Panc1 (cell line): Measurements from ENCODE around the gene SHOX. TPM values are rescaled to one million over a fixed set of nuclear protein-coding genes. Genes with fewer than 3 reads are reported as not detected.

Source experiments
- ATAC-seq: fragments of 200-7000 bp; cut with Tn5 transposase; 2 replicates; pipeline ENCODE4 v1.9.1; 2020; ENCODE audit warnings: mild to moderate bottlenecking, moderate library complexity
- BruUV-seq: library from RNA; stranded (reverse); fragments of 400-500 nt; replicated peaks from 2 replicates; lab custom pipeline; 2021; lab: Mats Ljungman, UMichigan
- CTCF ChIA-PET: fragments of 300-600 bp; sonication (Branson Sonifier 250); formaldehyde crosslinking; loops from one replicate; lab custom pipeline; 2022; ENCODE audit warnings: antibody characterized with exemption; lab: Charles Lee
- POLR2A ChIA-PET: fragments of 300-600 bp; sonication (Branson Sonifier 250); formaldehyde crosslinking; loops from one replicate; lab custom pipeline; 2022; ENCODE audit warnings: antibody characterized with exemption; lab: Charles Lee
- DNase-seq: peaks from one replicate; pipeline ENCODE4 v3.0.0-alpha.2; 2010; ENCODE audit warnings: low read depth, low spot score
- H3K27ac ChIP-seq: 2 replicates; pipeline ENCODE4 v1.5.1; 2011; ENCODE audit warnings: mild to moderate bottlenecking, low read length, inconsistent platforms
- H3K27me3 ChIP-seq: fragments of 200-500 bp; sonication (Bioruptor generic); 2 replicates; pipeline ENCODE4 v1.6.0; 2014; ENCODE audit warnings: low read length, inconsistent platforms; ENCODE audit not compliant: control insufficient read depth, insufficient read depth
- H3K36me3 ChIP-seq: fragments of 200-500 bp; sonication (Bioruptor generic); 2 replicates; pipeline ENCODE4 v1.5.1; 2014; ENCODE audit warnings: inconsistent platforms, mild to moderate bottlenecking, low read length, moderate library complexity; ENCODE audit not compliant: control insufficient read depth, insufficient read depth
- H3K4me1 ChIP-seq: 2 replicates; pipeline ENCODE4 v1.5.1; 2011; ENCODE audit warnings: inconsistent platforms, mild to moderate bottlenecking, low read length, moderate library complexity; ENCODE audit not compliant: control insufficient read depth, insufficient read depth
- H3K4me3 ChIP-seq, 2 experiments: 2 replicates each; pipeline ENCODE4 v1.5.1; 2011 to 2012; ENCODE audit warnings: low read depth in 2 of 2, low read length in 2 of 2, mild to moderate bottlenecking in 2 of 2, inconsistent platforms in 1 of 2, moderate library complexity in 1 of 2
- H3K9me3 ChIP-seq: fragments of 200-500 bp; sonication (Bioruptor generic); 2 replicates; pipeline ENCODE4 v1.5.1; 2014; ENCODE audit warnings: low read depth, mild to moderate bottlenecking, inconsistent platforms, low read length, moderate library complexity; ENCODE audit not compliant: control insufficient read depth, insufficient read depth
- CTCF ChIP-seq: fragments of 450-650 bp; IDR thresholded peaks from 2 replicates; pipeline ENCODE4 v1.5.1; 2017; ENCODE audit warnings: mild to moderate bottlenecking
- POLR2AphosphoS5 ChIP-seq: IDR thresholded peaks from 2 replicates; pipeline ENCODE4 v1.6.1; 2012; ENCODE audit warnings: mild to moderate bottlenecking, low read depth, low read length, moderate library complexity
- SIN3A ChIP-seq: IDR thresholded peaks from 2 replicates; pipeline ENCODE4 v1.6.1; 2012; ENCODE audit warnings: low read depth, mild to moderate bottlenecking, low read length, moderate library complexity, borderline replicate concordance; ENCODE audit not compliant: insufficient read depth
- TCF7L2 ChIP-seq: IDR thresholded peaks from 2 replicates; pipeline ENCODE4 v1.6.1; 2011; ENCODE audit warnings: mild to moderate bottlenecking, low read depth, low read length, inconsistent platforms
- in situ Hi-C: cut with HindIII; loops from 2 replicates; pipeline ENCODE4 v1.10.0; 2016; ENCODE audit warnings: low sequenced_read_pairs, low pct_unique_long_range_greater_than_20kb
- intact Hi-C: fragments of 100-400 bp; cut with micrococcal nuclease; formaldehyde crosslinking; loops from one replicate; pipeline ENCODE4 v1.10.0; 2022; ENCODE audit not compliant: unreplicated experiment
- total RNA-seq: library from RNA; stranded (reverse); gene quantifications from one replicate; pipeline ENCODE4 v1.2.1, GENCODE V29; 2021; ENCODE audit not compliant: unreplicated experiment
- TF ChIP-seq, protein P1 (sequence below), 2 experiments: IDR thresholded peaks; 2 replicates each; pipeline ENCODE4 v1.6.1; 2011 to 2012; ENCODE audit warnings: low read depth in 2 of 2, control low read depth in 1 of 2, low read length in 1 of 2, mild to moderate bottlenecking in 1 of 2, moderate library complexity in 1 of 2; ENCODE audit not compliant: insufficient read depth in 1 of 2

SHOX gene
- total RNA-seq, 1 experiment from 2014 or later: not detected

GRCh38 chrX:694800-695199, 64.2 kb downstream of the SHOX start:
- ChIA-PET POLR2A (no interaction called here), CTCF (no interaction called here)
- no peak overlapping the region for H3K27ac ChIP-seq
- TF ChIP-seq POLR2AphosphoS5 (no peak), SIN3A (no peak), CTCF (no peak), TCF7L2 (no peak)
- TF ChIP-seq, protein P1, sequence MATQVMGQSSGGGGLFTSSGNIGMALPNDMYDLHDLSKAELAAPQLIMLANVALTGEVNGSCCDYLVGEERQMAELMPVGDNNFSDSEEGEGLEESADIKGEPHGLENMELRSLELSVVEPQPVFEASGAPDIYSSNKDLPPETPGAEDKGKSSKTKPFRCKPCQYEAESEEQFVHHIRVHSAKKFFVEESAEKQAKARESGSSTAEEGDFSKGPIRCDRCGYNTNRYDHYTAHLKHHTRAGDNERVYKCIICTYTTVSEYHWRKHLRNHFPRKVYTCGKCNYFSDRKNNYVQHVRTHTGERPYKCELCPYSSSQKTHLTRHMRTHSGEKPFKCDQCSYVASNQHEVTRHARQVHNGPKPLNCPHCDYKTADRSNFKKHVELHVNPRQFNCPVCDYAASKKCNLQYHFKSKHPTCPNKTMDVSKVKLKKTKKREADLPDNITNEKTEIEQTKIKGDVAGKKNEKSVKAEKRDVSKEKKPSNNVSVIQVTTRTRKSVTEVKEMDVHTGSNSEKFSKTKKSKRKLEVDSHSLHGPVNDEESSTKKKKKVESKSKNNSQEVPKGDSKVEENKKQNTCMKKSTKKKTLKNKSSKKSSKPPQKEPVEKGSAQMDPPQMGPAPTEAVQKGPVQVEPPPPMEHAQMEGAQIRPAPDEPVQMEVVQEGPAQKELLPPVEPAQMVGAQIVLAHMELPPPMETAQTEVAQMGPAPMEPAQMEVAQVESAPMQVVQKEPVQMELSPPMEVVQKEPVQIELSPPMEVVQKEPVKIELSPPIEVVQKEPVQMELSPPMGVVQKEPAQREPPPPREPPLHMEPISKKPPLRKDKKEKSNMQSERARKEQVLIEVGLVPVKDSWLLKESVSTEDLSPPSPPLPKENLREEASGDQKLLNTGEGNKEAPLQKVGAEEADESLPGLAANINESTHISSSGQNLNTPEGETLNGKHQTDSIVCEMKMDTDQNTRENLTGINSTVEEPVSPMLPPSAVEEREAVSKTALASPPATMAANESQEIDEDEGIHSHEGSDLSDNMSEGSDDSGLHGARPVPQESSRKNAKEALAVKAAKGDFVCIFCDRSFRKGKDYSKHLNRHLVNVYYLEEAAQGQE (IDR thresholded peaks at IDR 0.05; ENCODE audit: insufficient read depth in 1 of 2, low read depth in 2 of 2, low read length in 1 of 2): no peak
- intact Hi-C loops (no loop called here), in situ Hi-C loops (no loop called here)
- ATAC-seq (no peak), DNase-seq (no peak)
- no peaks in the 10 kb centered on the region for H3K27me3 ChIP-seq
- no peak overlapping the region for H3K4me3 ChIP-seq
- H3K4me1 ChIP-seq: no peaks in the 10 kb centered on the region
- no TSS peak for BruUV-seq
- no peaks in the 10 kb centered on the region for H3K9me3 ChIP-seq
- H3K36me3 ChIP-seq: no peaks in the 10 kb centered on the region

DNA sequence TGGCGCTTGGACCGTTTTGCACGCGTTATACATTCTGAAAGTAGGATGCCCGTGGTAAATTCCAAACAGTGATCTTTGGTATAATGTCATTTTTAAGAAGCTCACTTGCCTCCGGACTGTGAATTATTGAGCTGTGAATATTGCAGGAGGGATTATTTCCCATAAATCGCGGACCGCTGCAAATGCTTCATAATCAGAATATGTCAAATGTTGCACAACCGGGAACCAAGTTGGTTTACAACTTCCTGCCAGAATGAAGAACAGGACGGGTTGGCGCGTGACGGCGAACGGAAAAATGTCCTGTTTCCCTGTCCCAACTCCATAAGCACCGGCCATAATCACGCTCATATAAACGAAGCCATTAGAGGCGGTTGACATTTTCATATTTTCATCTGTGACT, 67.6 kb downstream of the SHOX start:
- DNase-seq (no peak), ATAC-seq (no peak)
- no peak overlapping the region for H3K27ac ChIP-seq
- in situ Hi-C loops: no loop called here
- H3K4me3 ChIP-seq: no peak overlapping the region
- BruUV-seq: no TSS peak
- ChIA-PET POLR2A (no interaction called here), CTCF (no interaction called here)
- TF ChIP-seq CTCF (no peak), TCF7L2 (no peak), POLR2AphosphoS5 (no peak), SIN3A (no peak)
- TF ChIP-seq, protein P1 (IDR thresholded peaks at IDR 0.05; ENCODE audit: insufficient read depth in 1 of 2, low read depth in 2 of 2, low read length in 1 of 2): no peak
- intact Hi-C loops: no loop called here
- no peaks in the 10 kb centered on the region for H3K9me3 ChIP-seq
- no peaks in the 10 kb centered on the region for H3K36me3 ChIP-seq
- H3K27me3 ChIP-seq: no peaks in the 10 kb centered on the region
- H3K4me1 ChIP-seq: no peaks in the 10 kb centered on the region
